Neural progenitor cell (in vitro differentiated cells): ENCODE measurements around the gene CBLC. TPM values are rescaled to one million over a fixed set of nuclear protein-coding genes. Genes with fewer than 3 reads are reported as not detected.

Experiments used
- DNase-seq: peaks from one replicate; pipeline ENCODE4 v3.0.0-alpha.2; 2016; ENCODE audit warnings: low spot score
- H2AFZ ChIP-seq: fragments of 200-600 bp; sonication (generic); replicated peaks from 2 replicates; pipeline ENCODE4 v1.6.1; 2016; ENCODE audit warnings: antibody characterized with exemption
- H3F3A ChIP-seq: fragments of 200-600 bp; sonication (generic); 2 replicates; pipeline ENCODE4 v1.6.1; 2016; ENCODE audit warnings: antibody characterized with exemption, low read depth
- H3K27ac ChIP-seq: fragments of 200-600 bp; sonication (generic); 2 replicates; pipeline ENCODE4 v1.5.1; 2016; ENCODE audit warnings: mild to moderate bottlenecking
- H3K27me3 ChIP-seq: fragments of 200-600 bp; sonication (generic); 2 replicates; pipeline ENCODE4 v1.6.1; 2016; ENCODE audit warnings: mild to moderate bottlenecking, moderate library complexity
- H3K36me3 ChIP-seq: fragments of 200-600 bp; sonication (generic); 2 replicates; pipeline ENCODE4 v1.5.1; 2016
- H3K4me1 ChIP-seq: fragments of 200-600 bp; sonication (generic); 2 replicates; pipeline ENCODE4 v1.6.1; 2016; ENCODE audit warnings: mixed run types
- H3K4me2 ChIP-seq: fragments of 200-600 bp; sonication (generic); 2 replicates; pipeline ENCODE4 v1.6.1; 2016
- H3K4me3 ChIP-seq: fragments of 200-600 bp; sonication (generic); 2 replicates; pipeline ENCODE4 v1.5.1; 2016
- H3K79me2 ChIP-seq: fragments of 200-600 bp; sonication (generic); 2 replicates; pipeline ENCODE4 v1.6.1; 2016; ENCODE audit warnings: low read depth
- H3K9ac ChIP-seq: fragments of 200-600 bp; sonication (generic); 2 replicates; pipeline ENCODE4 v1.6.1; 2016
- H3K9me3 ChIP-seq: fragments of 200-600 bp; sonication (generic); 2 replicates; pipeline ENCODE4 v1.5.1; 2016; ENCODE audit warnings: low read depth
- H4K20me1 ChIP-seq: fragments of 200-600 bp; sonication (generic); 2 replicates; pipeline ENCODE4 v1.6.1; 2016; ENCODE audit warnings: low read depth
- H3K27ac Mint-ChIP-seq: 3 replicates; pipeline ENCODE4 v1.8.0; 2021; ENCODE audit warnings: mixed read lengths
- H3K27me3 Mint-ChIP-seq: 2 replicates; pipeline ENCODE4 v1.8.0; 2022; ENCODE audit warnings: low read depth, mild to moderate bottlenecking, inconsistent platforms, moderate library complexity, mixed read lengths; ENCODE audit not compliant: insufficient read depth
- H3K36me3 Mint-ChIP-seq: 3 replicates; pipeline ENCODE4 v1.8.0; 2021; ENCODE audit warnings: mixed read lengths
- H3K4me1 Mint-ChIP-seq: 3 replicates; pipeline ENCODE4 v1.8.0; 2021; ENCODE audit warnings: mixed read lengths
- H3K4me3 Mint-ChIP-seq: 3 replicates; pipeline ENCODE4 v1.8.0; 2021; ENCODE audit warnings: mild to moderate bottlenecking, moderate library complexity, mixed read lengths
- H3K9me3 Mint-ChIP-seq: 3 replicates; pipeline ENCODE4 v1.8.0; 2020; ENCODE audit warnings: mixed read lengths
- CTCF ChIP-seq: fragments of 200-600 bp; sonication (generic); IDR thresholded peaks from 2 replicates; pipeline ENCODE4 v1.5.1; 2017; ENCODE audit warnings: antibody characterized with exemption, mild to moderate bottlenecking
- EZH2 ChIP-seq: fragments of 200-600 bp; sonication (generic); IDR thresholded peaks from 2 replicates; pipeline ENCODE4 v1.6.1; 2017; ENCODE audit warnings: antibody characterized with exemption, mild to moderate bottlenecking, moderate library complexity
- EZH2phosphoT487 ChIP-seq: fragments of 200-600 bp; sonication (generic); IDR thresholded peaks from 2 replicates; pipeline ENCODE4 v1.6.1; 2017; ENCODE audit warnings: antibody characterized with exemption
- total RNA-seq: library from RNA; depleted of rRNA; stranded (reverse); fragments of >200 nt; gene quantifications from 2 replicates; pipeline ENCODE4 v1.2.3, GENCODE V29; 2015; ENCODE audit warnings: low replicate concordance

CBLC gene
- total RNA-seq, 1 donor from 2014 or later = 1.5 TPM

- Histone ChIP-seq H4K20me1 (no peaks in the 10 kb centered on the region), H3K9me3 (no peaks in the 10 kb centered on the region), H3K36me3 (no peaks in the 10 kb centered on the region), H3K9ac (no peak overlapping the region), H3K79me2 (no peaks in the 10 kb centered on the region), H3F3A (peaks cover 27% of the 10 kb centered on the region), H3K4me3 (no peak overlapping the region), H2AFZ (no peak overlapping the region), H3K4me2 (no peak overlapping the region), H3K27ac (no peak overlapping the region), H3K4me1 (peaks cover 22% of the 10 kb centered on the region), H3K27me3 (peaks cover 6% of the 10 kb centered on the region)
- TF ChIP-seq EZH2 (no peak), EZH2phosphoT487 (no peak), CTCF (no peak)
- H3K4me1 Mint-ChIP-seq = peaks cover 42% of the 10 kb centered on the region
- H3K27me3 Mint-ChIP-seq = peaks cover 20% of the 10 kb centered on the region
- H3K36me3 Mint-ChIP-seq = no peaks in the 10 kb centered on the region
- H3K9me3 Mint-ChIP-seq = no peaks in the 10 kb centered on the region
- H3K27ac Mint-ChIP-seq = no peak overlapping the region
- DNase-seq = no peak
- H3K4me3 Mint-ChIP-seq = no peak overlapping the region
These were observed 29.5 kb downstream of the CBLC start for GRCh38 chr19:44807162-44807561.

- H3K27ac ChIP-seq = no peak overlapping the region
- no peaks in the 10 kb centered on the region for H4K20me1 ChIP-seq
- Mint-ChIP-seq H3K4me1 (peaks cover 42% of the 10 kb centered on the region), H3K36me3 (no peaks in the 10 kb centered on the region), H3K27ac (no peak overlapping the region), H3K9me3 (no peaks in the 10 kb centered on the region), H3K27me3 (peaks cover 17% of the 10 kb centered on the region), H3K4me3 (peak overlapping the region; percentile 79)
- TF ChIP-seq EZH2phosphoT487 (no peak), CTCF (peak; percentile 71)
- H3K27me3 ChIP-seq = peaks cover 6% of the 10 kb centered on the region
- H3K4me3 ChIP-seq = peak overlapping the region; percentile 76
- H2AFZ ChIP-seq = no peak overlapping the region
- no peaks in the 10 kb centered on the region for H3K79me2 ChIP-seq
- H3K4me1 ChIP-seq = peaks cover 22% of the 10 kb centered on the region
- DNase-seq = peak; percentile 87
- no peaks in the 10 kb centered on the region for H3K36me3 ChIP-seq
- no peak overlapping the region for H3K9ac ChIP-seq
- peaks cover 27% of the 10 kb centered on the region for H3F3A ChIP-seq
- peak overlapping the region; percentile 99 for H3K4me2 ChIP-seq
- H3K9me3 ChIP-seq = no peaks in the 10 kb centered on the region
These were observed 30.2 kb downstream of the CBLC start for GRCh38 chr19:44807652-44808462.

- H3K27me3 Mint-ChIP-seq = peaks cover 19% of the 10 kb centered on the region
- H3K27ac ChIP-seq = no peak within 1 kb of the TSS
These were observed 31.0 kb downstream of the CBLC start, which contains the start of gene BCAM for GRCh38 chr19:44808463-44809371. Gene BCAM, plus strand, starts transcription at chr19:44809103. Its CDS starts 22 bp downstream, at chr19:44809125.

More at GRCh38 chr19:44808463-44809371, 31.0 kb downstream of the CBLC start, which contains the start of gene BCAM:
- no peaks in the 10 kb centered on the region for H4K20me1 ChIP-seq
- peaks cover 27% of the 10 kb centered on the region for H3F3A ChIP-seq
- peak within 1 kb of the TSS; percentile 70 for H2AFZ ChIP-seq
- H3K4me2 ChIP-seq = peak within 1 kb of the TSS; percentile 99
- H3K4me1 ChIP-seq = peaks cover 22% of the 10 kb centered on the region
- Mint-ChIP-seq H3K27ac (no peak within 1 kb of the TSS), H3K4me3 (peak within 1 kb of the TSS; percentile 81), H3K36me3 (peaks cover 2% of the 10 kb centered on the region), H3K4me1 (peaks cover 45% of the 10 kb centered on the region), H3K9me3 (no peaks in the 10 kb centered on the region)
- H3K79me2 ChIP-seq = no peaks in the 10 kb centered on the region
- H3K27me3 ChIP-seq = peaks cover 6% of the 10 kb centered on the region
- no peaks in the 10 kb centered on the region for H3K9me3 ChIP-seq
- TF ChIP-seq EZH2phosphoT487 (no peak), EZH2 (no peak), CTCF (no peak)
- peak; percentile 91 for DNase-seq
- H3K4me3 ChIP-seq = peak within 1 kb of the TSS; percentile 76
- peak within 1 kb of the TSS; percentile 48 for H3K9ac ChIP-seq
- H3K36me3 ChIP-seq = no peaks in the 10 kb centered on the region
